ENCODE measurements around the gene HNRNPC.
"Not testable (repeated sequence)": the region's sequence is repeated elsewhere in the genome, so short reads cannot be mapped to it uniquely, and the experiment has no call there.

HNRNPC gene

DNA sequence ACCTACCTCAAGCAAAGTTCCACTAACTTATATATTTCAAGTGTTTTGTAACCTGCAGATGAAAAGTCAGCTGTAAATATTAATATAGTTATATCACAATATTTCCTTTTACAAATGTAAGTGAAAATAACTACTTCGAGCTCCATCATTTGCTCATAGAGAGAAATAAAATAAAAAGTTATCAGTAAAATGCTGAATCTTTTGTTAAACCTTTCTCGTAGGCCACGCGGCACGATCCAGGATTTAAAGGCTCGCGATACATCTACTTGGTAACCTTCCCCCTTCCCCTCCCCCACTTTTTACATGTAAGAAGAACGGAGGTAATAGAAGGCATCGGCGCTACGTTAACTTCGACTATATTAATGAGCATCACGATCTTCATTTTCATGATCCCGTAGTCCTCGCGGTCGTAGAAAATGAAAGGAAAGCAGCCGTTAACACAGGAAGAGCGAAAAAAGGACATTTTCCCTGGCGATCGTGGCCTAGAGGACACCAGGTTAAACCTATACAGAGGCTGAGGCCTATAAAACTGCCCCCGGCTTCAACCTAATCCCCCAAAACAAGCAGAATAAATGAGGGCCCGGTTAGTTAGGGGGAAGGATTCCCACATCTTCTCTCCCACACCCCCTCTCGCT is 508 bp downstream of the HNRNPC start:
- no peak for DNase-seq

GRCh38 chr14:21267886-21268616 is 1.2 kb downstream of the HNRNPC start:
- DNase-seq, result no peak

- DNase-seq, result no peak
These were observed 1.8 kb downstream of the HNRNPC start for GRCh38 chr14:21267431-21267845.

- no peak for DNase-seq
These were observed 5.0 kb downstream of the HNRNPC start for GRCh38 chr14:21264025-21264801.

DNA sequence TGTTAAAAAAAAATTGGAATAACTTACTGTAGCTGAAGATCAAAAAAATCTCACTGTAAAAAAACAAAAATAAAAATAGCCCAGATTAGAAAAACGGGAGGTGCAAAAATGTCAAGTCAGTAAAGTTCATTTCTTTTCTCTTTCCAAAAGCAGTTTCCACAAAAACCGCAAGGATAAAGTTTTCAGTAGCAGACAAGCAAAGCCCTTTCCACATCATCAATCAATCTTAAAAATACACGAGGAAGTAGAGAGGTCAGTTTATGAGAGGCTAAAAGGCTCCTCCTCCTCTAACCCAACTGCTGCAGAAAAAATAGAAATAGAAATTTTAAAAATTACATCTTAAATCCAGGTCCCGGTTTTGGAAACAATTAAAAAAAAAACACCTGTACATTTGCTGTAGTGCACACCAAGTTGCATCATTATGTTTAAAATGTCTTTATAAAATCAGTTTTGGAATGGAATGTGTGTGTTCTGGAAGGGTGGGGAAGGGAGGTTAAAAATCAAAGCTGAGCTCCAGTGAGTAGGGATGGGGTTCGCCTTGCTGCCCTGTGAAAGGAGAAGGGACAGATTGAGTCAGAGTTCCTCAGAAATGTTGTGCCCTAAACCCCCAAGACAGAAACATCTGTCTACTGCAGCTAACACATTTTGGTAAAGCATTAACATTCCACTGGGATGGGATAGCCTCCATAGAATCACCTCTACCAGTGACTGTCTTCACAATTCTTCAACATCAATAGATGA is 5.8 kb downstream of the HNRNPC start:
- DNase-seq, result no peak

DNA sequence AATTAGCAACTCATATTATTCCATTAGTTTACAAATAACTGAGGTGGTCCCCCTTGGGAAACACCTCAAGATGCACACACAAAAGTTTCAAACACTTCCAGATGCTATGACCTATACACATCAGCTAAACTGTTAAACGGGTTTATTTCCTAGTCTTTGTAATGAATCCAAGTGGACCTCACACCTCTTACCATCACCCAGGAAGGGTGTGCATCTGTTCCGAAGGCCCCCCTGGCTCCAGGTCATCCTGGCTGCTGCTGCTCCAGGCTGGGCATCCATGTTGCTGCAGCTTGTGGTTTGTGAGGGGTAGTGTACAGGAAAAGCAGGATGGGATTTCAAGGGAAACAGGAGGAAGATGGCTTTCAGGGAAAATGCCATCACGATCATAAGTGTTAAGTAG is 6.8 kb downstream of the HNRNPC start:
- no peak for DNase-seq

- DNase-seq, result no peak
These were observed 7.4 kb downstream of the HNRNPC start for GRCh38 chr14:21261824-21262223.

GRCh38 chr14:21258889-21259787 is 10.1 kb downstream of the HNRNPC start:
- DNase-seq, result no peak

DNA sequence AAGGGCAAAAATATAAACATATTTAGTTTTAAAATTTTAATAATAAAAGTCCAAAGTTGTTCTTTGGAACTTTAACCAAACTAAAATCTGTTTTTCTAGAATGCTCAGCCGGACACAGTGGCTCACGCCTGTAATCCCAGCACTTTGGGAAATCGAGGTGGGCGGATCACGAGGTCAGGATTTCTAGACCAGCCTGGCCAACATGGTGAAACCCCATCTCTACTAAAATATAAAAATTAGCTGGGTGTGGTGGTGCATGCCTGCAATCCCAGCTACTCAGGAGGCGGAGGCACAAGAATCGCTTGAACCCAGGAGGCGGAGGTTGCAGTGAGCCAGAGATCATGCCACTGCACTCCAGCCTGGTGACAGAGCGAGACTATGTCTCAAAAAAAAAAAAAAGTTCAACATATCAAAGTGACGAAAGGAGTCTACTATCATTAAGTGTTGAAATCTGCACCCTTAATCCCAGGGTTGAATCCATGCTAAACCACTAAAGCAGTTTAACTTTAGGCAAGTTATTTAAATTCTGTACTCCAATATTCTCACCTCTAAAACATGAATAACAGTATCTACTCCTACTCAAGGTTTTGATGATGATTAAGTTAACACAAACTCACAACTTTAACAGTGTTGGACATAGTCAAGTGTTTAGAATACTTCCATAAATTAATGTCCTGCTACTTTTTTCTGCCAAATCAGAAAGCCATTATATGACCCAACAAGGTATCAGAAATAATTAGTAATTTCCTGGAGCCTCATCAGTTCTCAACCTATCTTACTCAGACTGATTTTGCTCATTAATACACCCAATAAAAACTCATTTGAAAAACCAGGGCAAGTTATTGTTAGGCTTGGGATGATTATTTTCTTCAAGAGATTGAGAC is 11.0 kb downstream of the HNRNPC start:
- DNase-seq, result no peak

GRCh38 chr14:21257394-21257909 is 11.8 kb downstream of the HNRNPC start:
- no peak for DNase-seq

DNA sequence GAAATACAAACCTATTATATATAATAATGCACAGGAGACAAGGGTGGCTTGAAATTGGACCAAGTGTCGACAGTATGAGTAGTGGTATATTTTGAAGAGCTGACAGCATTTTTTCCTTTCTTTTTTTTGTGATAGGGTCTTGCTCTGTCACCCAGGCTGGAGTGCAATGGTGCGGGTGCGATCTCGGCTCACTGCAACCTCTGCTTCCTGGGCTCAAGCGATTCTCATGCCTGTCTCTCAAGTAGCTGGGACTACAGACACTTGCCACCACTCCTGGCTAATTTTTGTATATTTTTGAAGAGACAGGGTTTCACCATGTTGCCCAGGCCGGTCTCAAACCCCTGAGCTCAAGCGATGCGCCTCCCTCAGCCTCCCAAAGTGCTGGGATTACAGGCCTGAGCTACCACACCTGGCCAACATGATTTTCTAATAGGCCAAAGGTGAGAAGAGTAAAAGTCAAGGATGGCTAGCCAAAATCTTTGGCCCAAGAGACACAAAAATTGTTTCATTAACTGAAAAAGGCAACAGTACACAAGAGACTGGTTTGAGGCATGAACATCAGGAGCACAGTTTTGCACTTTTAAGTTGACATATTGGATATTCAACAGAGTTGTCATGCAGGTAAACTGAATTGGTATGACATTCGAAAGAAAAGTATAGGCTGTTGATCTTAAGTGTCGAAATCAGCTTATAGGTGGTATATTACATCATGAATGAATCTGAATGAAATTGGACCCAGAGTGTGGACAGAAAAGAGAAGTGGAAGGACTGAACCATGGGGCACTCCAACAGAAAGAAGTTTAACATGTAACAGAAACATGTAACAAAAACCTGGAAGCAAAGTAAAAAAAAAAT is 12.5 kb downstream of the HNRNPC start:
- no peak for DNase-seq

DNA sequence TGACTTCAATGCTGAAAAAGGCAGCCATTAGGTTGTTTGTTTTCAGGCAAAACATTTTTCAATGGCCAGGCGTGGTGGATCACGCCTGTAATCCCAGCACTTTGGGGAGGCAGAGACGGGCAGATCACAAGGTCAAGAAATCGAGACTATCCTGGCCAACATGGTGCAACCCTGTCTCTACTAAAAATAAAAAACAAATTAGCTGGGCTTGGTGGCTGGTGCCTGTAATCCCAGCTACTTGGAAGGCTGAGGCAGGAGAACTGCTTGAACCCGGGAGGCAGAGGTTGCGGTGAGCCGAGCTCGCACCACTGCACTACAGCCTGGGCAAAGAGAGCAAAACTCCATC is 13.2 kb downstream of the HNRNPC start:
- not testable (repeated sequence) for DNase-seq

GRCh38 chr14:21255385-21256101 is 13.7 kb downstream of the HNRNPC start:
- no peak for DNase-seq

GRCh38 chr14:21252149-21252548 is 17.1 kb downstream of the HNRNPC start:
- no peak for DNase-seq

DNA sequence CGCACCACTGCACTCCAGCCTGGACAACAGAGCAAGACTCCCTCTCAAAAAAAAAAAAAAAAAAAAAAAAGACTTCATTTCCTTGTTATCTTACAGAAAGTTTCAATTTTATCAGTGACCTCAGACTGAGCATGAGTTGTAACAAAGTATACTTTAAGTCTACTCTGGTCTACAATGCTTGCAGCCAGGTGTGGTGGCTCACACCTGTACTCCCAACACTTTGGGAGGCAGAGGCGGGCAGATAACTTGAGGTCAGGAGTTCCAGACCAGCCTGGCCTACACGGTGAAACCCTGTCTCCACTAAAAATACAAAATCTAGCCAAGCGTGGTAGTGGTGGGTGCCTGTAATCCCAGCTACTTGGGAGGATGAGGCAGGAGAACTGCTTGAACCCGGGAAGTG is 18.0 kb downstream of the HNRNPC start:
- no peak for DNase-seq

GRCh38 chr14:21248739-21249411 is 20.4 kb downstream of the HNRNPC start:
- DNase-seq, result no peak

DNA sequence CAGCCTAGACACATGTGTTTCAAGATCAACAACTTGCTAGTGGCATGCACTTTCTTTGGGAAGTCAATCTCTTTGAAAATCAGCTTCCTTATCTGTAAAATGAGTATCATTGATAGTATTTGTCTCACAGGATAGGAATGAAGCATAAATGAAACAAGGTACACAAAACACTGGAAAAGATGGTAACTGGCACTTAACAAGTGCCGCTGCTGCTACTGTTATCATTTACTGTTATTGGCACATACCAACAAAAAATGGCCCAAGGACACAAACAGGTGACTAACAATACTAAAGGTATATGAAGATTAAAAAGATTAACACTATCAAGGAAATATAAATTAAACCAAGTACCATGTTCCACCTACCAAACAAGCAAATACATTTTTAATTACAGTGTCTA is 20.9 kb downstream of the HNRNPC start:
- DNase-seq, result no peak

DNA sequence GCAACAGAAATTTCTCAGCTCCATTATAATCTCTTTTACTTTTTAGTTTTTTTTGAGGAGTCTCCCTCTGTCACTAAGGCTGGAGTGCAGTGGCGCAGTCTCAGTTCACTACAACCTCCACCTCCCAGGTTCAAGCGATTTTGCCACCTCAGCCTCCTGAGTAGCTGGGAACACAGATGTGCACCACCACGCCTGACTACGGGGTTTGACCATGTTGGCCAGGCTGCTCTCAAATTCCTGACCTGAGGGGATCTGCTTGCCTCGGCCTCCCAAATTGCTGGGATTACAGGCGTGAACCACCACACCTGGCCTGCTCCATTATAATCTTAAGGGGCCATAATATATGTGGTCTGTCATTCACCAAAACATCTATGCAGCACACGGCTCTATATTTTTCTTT is 23.4 kb downstream of the HNRNPC start:
- no peak for DNase-seq

GRCh38 chr14:21244544-21244943 is 24.7 kb downstream of the HNRNPC start:
- DNase-seq, result no peak
